HG03103 (cell line): ENCODE results near the gene SI.
"Not testable (repeated sequence)": the region's sequence is repeated elsewhere in the genome, so short reads cannot be mapped to it uniquely, and the experiment has no call there.

ENCODE experiments used
- ATAC-seq: cut with Tn5 transposase; IDR thresholded peaks from one replicate; pipeline ENCODE4 v1.9.1; 2021; ENCODE audit warnings: low read depth; ENCODE audit not compliant: unreplicated experiment

SI gene

GRCh38 chr3:165078293-165078692 lies at the start of gene SI:
Gene SI (minus strand): TSS chr3:165078496. CDS start chr3:165076012, 2,484 bp downstream.
- ATAC-seq: no peak

GRCh38 chr3:165125836-165126235 lies 47.5 kb upstream of the SI start:
- ATAC-seq: no peak

- no peak for ATAC-seq
Measured at GRCh38 chr3:165111401-165111800, 33.1 kb upstream of the SI start.

GRCh38 chr3:165103616-165104015 lies 25.3 kb upstream of the SI start:
- no peak for ATAC-seq

GRCh38 chr3:165082650-165083049 lies 4.4 kb upstream of the SI start:
- no peak for ATAC-seq

- ATAC-seq: no peak
Measured at GRCh38 chr3:165081183-165081582, 2.9 kb upstream of the SI start.

- no peak for ATAC-seq
Measured at GRCh38 chr3:165075695-165076094, 2.6 kb downstream of the SI start.

GRCh38 chr3:165070682-165071081 lies 7.6 kb downstream of the SI start:
- no peak for ATAC-seq

- ATAC-seq: no peak
Measured at GRCh38 chr3:165056510-165056909, 21.8 kb downstream of the SI start.

GRCh38 chr3:165040186-165040585 lies 38.1 kb downstream of the SI start:
- ATAC-seq: no peak

GRCh38 chr3:165011557-165011956 lies 66.7 kb downstream of the SI start:
- ATAC-seq: no peak

- no peak for ATAC-seq
Measured at GRCh38 chr3:164984947-164985346, 93.3 kb downstream of the SI start.

GRCh38 chr3:164962610-164963009 lies 115.7 kb downstream of the SI start:
- ATAC-seq: no peak

GRCh38 chr3:164952966-164953365 lies 125.3 kb downstream of the SI start:
- no peak for ATAC-seq

GRCh38 chr3:164951403-164951802 lies 126.9 kb downstream of the SI start:
- not testable (repeated sequence) for ATAC-seq

GRCh38 chr3:164940745-164941144 lies 137.6 kb downstream of the SI start:
- ATAC-seq: no peak

- ATAC-seq: no peak
Measured at GRCh38 chr3:164929642-164930041, 148.7 kb downstream of the SI start.
